ENCODE data around the gene MAST2.

GRCh38 chr1:45762291-45762690 is 41.1 kb upstream of the MAST2 start:
- TF ChIP-seq, protein P1, sequence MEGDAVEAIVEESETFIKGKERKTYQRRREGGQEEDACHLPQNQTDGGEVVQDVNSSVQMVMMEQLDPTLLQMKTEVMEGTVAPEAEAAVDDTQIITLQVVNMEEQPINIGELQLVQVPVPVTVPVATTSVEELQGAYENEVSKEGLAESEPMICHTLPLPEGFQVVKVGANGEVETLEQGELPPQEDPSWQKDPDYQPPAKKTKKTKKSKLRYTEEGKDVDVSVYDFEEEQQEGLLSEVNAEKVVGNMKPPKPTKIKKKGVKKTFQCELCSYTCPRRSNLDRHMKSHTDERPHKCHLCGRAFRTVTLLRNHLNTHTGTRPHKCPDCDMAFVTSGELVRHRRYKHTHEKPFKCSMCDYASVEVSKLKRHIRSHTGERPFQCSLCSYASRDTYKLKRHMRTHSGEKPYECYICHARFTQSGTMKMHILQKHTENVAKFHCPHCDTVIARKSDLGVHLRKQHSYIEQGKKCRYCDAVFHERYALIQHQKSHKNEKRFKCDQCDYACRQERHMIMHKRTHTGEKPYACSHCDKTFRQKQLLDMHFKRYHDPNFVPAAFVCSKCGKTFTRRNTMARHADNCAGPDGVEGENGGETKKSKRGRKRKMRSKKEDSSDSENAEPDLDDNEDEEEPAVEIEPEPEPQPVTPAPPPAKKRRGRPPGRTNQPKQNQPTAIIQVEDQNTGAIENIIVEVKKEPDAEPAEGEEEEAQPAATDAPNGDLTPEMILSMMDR (IDR thresholded peaks at IDR 0.05; ENCODE audit: extremely low read depth in 1 of 2, insufficient read depth in 1 of 2, low read depth in 1 of 2, low read length in 2 of 2): no peak
- TF ChIP-seq EZH2 (IDR thresholded peaks at IDR 0.05; ENCODE audit: borderline replicate concordance, low read depth, low read length, severe bottlenecking) (no peak), JUN (IDR thresholded peaks at IDR 0.05; ENCODE audit: borderline replicate concordance, insufficient read depth, insufficient read length, low read depth) (no peak)

All from endothelial cell of umbilical vein (primary cell).